Measurements from ENCODE around the gene RAB4A.

The RAB4A gene

DNA sequence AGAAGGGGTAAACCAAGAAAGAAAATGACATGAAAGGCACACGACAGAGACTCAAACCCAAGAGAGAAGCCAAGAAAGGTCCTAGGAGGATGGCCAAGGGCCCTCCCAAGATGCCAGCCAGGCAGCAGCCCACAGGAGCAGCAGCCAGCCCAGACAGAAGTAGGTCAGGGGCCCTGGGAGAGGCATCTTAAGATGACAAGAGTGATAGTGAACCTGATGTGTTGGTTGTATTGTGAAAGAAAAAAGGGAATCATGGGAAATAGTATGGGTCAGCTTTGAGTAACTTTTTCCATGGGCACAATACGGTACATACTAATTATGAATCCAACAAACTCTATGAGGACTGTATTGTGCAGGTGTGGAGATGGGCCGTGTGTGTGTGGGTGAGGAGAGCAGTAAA lies 68.6 kb downstream of the RAB4A start:
- Histone ChIP-seq H3K4me2 (ENCODE audit: insufficient read depth, low read length, poor library complexity, severe bottlenecking) (no peak overlapping the region), H3K18ac (ENCODE audit: low read length) (no peak overlapping the region), H2BK120ac (ENCODE audit: low read depth, low read length) (no peak overlapping the region), H3K9ac (ENCODE audit: low read depth, low read length, poor library complexity) (no peak overlapping the region), H3K14ac (ENCODE audit: low read length) (no peak overlapping the region), H3K27ac (replicated peaks; ENCODE audit: low read length) (no peak overlapping the region), H2AFZ (ENCODE audit: low read length) (no peak overlapping the region), H3K27me3 (ENCODE audit: control insufficient read depth in 3 of 3, insufficient read depth in 3 of 3, low read depth in 1 of 3, low read length in 3 of 3) (peaks cover 0 to 4% (median 0%) of the 10 kb centered on the region in 3 experiments), H3K36me3 (replicated peaks in 1 of 2; ENCODE audit: control insufficient read depth in 2 of 2, insufficient read depth in 2 of 2, low read length in 2 of 2) (peaks cover 0 to 19% of the 10 kb centered on the region in 2 donors), H3K79me1 (ENCODE audit: low read depth, low read length) (peaks cover 4% of the 10 kb centered on the region), H4K91ac (ENCODE audit: low read depth, low read length, poor library complexity) (no peak overlapping the region), H3K4me1 (ENCODE audit: control insufficient read depth in 2 of 2, insufficient read depth in 1 of 2, low read depth in 1 of 2, low read length in 2 of 2) (peaks cover 1 to 4% of the 10 kb centered on the region in 2 donors), H3K9me3 (replicated peaks in 1 of 2; ENCODE audit: control insufficient read depth in 2 of 2, insufficient read depth in 1 of 2, low read depth in 1 of 2, low read length in 2 of 2) (peaks cover 0 to 12% of the 10 kb centered on the region in 2 donors), H3K4ac (ENCODE audit: low read length) (no peak overlapping the region), H2BK5ac (ENCODE audit: low read length) (no peak overlapping the region), H2BK12ac (ENCODE audit: low read length) (no peak overlapping the region), H2AK5ac (ENCODE audit: low read depth, low read length) (no peak overlapping the region), H4K8ac (ENCODE audit: low read depth, low read length) (no peak overlapping the region), H2BK15ac (ENCODE audit: low read length) (no peak overlapping the region), H3K23ac (ENCODE audit: low read depth, low read length, poor library complexity) (no peak overlapping the region), H3K4me3 (ENCODE audit: low read length in 2 of 2) (no peak overlapping the region)
- no peak for DNase-seq (ENCODE audit: low spot score)
- WGBS, 2 donors (ENCODE audit: extremely low coverage in 2 of 2, insufficient read length in 2 of 2, insufficient replicate concordance in 1 of 2) = no CpG with 5 or more reads among the region's 3 CpGs

DNA sequence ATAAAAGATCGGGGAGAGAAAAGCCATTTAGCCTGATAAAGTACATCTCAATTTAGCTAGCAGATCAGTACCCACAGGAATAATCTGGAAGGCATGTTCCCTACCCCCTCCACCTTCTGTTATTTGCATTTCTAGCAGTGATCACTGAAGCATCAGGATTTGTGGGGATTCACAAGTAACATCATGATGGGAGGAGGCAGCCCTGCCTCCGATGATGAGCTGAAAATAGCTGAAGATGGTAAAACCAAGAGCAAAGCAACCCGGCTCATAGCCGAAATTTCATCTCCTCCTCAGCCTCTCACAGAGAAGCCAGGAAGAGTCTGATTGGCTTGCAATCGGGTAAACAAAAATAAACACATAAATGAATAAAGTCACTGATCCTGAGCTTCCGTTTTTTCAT lies 69.6 kb downstream of the RAB4A start:
- Histone ChIP-seq H3K4me3 (ENCODE audit: low read length in 2 of 2) (peak overlapping the region in 1 of 2 donors; percentile 13), H4K8ac (ENCODE audit: low read depth, low read length) (no peak overlapping the region), H3K36me3 (replicated peaks in 1 of 2; ENCODE audit: control insufficient read depth in 2 of 2, insufficient read depth in 2 of 2, low read length in 2 of 2) (peaks cover 0 to 10% of the 10 kb centered on the region in 2 donors), H3K14ac (ENCODE audit: low read length) (no peak overlapping the region), H2AK5ac (ENCODE audit: low read depth, low read length) (no peak overlapping the region), H2BK12ac (ENCODE audit: low read length) (no peak overlapping the region), H3K27ac (replicated peaks; ENCODE audit: low read length) (no peak overlapping the region), H2BK5ac (ENCODE audit: low read length) (no peak overlapping the region), H3K18ac (ENCODE audit: low read length) (no peak overlapping the region), H3K23ac (ENCODE audit: low read depth, low read length, poor library complexity) (no peak overlapping the region), H3K79me1 (ENCODE audit: low read depth, low read length) (peaks cover 4% of the 10 kb centered on the region), H2BK120ac (ENCODE audit: low read depth, low read length) (no peak overlapping the region), H3K4me2 (ENCODE audit: insufficient read depth, low read length, poor library complexity, severe bottlenecking) (no peak overlapping the region), H3K9ac (ENCODE audit: low read depth, low read length, poor library complexity) (no peak overlapping the region), H2AFZ (ENCODE audit: low read length) (no peak overlapping the region), H2BK15ac (ENCODE audit: low read length) (no peak overlapping the region), H3K4ac (ENCODE audit: low read length) (no peak overlapping the region), H4K91ac (ENCODE audit: low read depth, low read length, poor library complexity) (no peak overlapping the region), H3K4me1 (ENCODE audit: control insufficient read depth in 2 of 2, insufficient read depth in 1 of 2, low read depth in 1 of 2, low read length in 2 of 2) (peaks cover 1 to 4% of the 10 kb centered on the region in 2 donors), H3K27me3 (ENCODE audit: control insufficient read depth in 3 of 3, insufficient read depth in 3 of 3, low read depth in 1 of 3, low read length in 3 of 3) (peaks cover 0 to 5% (median 0%) of the 10 kb centered on the region in 3 experiments), H3K9me3 (replicated peaks in 1 of 2; ENCODE audit: control insufficient read depth in 2 of 2, insufficient read depth in 1 of 2, low read depth in 1 of 2, low read length in 2 of 2) (peaks cover 0 to 8% of the 10 kb centered on the region in 2 donors)
- no peak for DNase-seq (ENCODE audit: low spot score)
- no CpG with 5 or more reads among the region's 6 CpGs for WGBS, 2 donors (ENCODE audit: extremely low coverage in 2 of 2, insufficient read length in 2 of 2, insufficient replicate concordance in 1 of 2)

DNA sequence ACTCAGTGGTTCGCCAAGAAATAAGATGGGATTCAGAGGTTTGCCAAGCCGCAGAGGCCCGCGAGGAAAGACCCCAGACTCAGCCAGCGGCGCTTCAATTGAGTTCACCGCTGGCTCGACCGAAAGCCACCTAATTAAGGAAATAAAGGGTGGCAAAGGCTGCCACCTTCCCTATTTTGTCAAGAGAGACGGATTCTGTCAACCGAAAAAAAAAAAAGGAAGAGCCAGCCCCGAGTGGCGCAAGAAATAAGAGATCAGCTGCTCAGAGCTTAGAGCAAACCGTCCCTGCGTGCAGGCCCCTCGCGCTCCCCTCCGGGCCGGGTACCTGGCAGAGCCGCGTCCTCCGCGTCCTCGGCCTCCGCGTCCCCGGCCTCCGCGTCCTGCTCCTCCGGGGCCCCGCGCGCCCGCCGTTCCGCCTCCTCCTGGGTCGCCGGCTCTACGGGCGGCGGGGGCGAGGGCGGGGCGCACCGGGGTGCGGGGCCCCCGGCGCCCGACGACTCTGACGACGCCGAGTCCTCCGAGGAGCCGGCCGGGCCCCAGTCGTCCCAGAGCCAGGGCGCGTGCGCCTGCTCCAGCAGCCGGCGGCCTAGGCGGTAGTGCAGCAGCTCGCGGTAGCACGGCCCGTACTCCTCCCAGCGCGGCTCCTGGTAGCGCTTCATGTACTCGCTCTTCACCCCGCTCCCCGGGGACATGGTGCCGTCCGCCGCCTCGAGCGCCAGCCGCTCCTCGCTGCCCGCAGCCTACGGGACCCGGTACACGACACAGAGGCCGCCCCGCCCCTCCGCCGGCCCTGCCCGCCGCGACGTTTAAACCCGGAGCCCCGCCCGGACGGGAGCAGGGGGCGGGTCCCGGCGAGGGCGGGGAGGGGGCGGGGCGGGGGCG lies 71.1 kb downstream of the RAB4A start:
- DNase-seq (ENCODE audit: low spot score) = peak; percentile 89
- Histone ChIP-seq H3K27ac (replicated peaks; ENCODE audit: low read length) (peak overlapping the region; percentile 94), H3K4me3 (ENCODE audit: low read length in 2 of 2) (peak overlapping the region; percentile 81 to 99)

More for the DNA sequence above, 71.1 kb downstream of the RAB4A start:
- H3K79me1 ChIP-seq (ENCODE audit: low read depth, low read length) = peaks cover 4% of the 10 kb centered on the region
- H3K36me3 ChIP-seq (replicated peaks in 1 of 2; ENCODE audit: control insufficient read depth in 2 of 2, insufficient read depth in 2 of 2, low read length in 2 of 2) = peaks cover 0 to 4% of the 10 kb centered on the region in 2 donors
- H2AFZ ChIP-seq (ENCODE audit: low read length) = peak overlapping the region; percentile 98
- peak overlapping the region; percentile 96 for H3K9ac ChIP-seq (ENCODE audit: low read depth, low read length, poor library complexity)
- no peak overlapping the region for H4K8ac ChIP-seq (ENCODE audit: low read depth, low read length)
- peak overlapping the region; percentile 98 for H3K18ac ChIP-seq (ENCODE audit: low read length)
- no peak overlapping the region for H4K91ac ChIP-seq (ENCODE audit: low read depth, low read length, poor library complexity)
- H3K4me1 ChIP-seq (ENCODE audit: control insufficient read depth in 2 of 2, insufficient read depth in 1 of 2, low read depth in 1 of 2, low read length in 2 of 2) = peaks cover 1 to 4% of the 10 kb centered on the region in 2 donors
- H2BK15ac ChIP-seq (ENCODE audit: low read length) = no peak overlapping the region
- H2BK12ac ChIP-seq (ENCODE audit: low read length) = no peak overlapping the region
- peak overlapping the region; percentile 83 for H3K4me2 ChIP-seq (ENCODE audit: insufficient read depth, low read length, poor library complexity, severe bottlenecking)
- H2BK120ac ChIP-seq (ENCODE audit: low read depth, low read length) = no peak overlapping the region
- H2AK5ac ChIP-seq (ENCODE audit: low read depth, low read length) = no peak overlapping the region
- peaks cover 0 to 5% (median 0%) of the 10 kb centered on the region in 3 experiments for H3K27me3 ChIP-seq (ENCODE audit: control insufficient read depth in 3 of 3, insufficient read depth in 3 of 3, low read depth in 1 of 3, low read length in 3 of 3)
- WGBS, 2 donors (ENCODE audit: extremely low coverage in 2 of 2, insufficient read length in 2 of 2, insufficient replicate concordance in 1 of 2) = no CpG with 5 or more reads among the region's 103 CpGs
- H3K4ac ChIP-seq (ENCODE audit: low read length) = no peak overlapping the region
- H3K14ac ChIP-seq (ENCODE audit: low read length) = peak overlapping the region; percentile 78
- peak overlapping the region; percentile 95 for H3K23ac ChIP-seq (ENCODE audit: low read depth, low read length, poor library complexity)
- peak overlapping the region; percentile 36 for H2BK5ac ChIP-seq (ENCODE audit: low read length)
- peaks cover 0 to 6% of the 10 kb centered on the region in 2 donors for H3K9me3 ChIP-seq (replicated peaks in 1 of 2; ENCODE audit: control insufficient read depth in 2 of 2, insufficient read depth in 1 of 2, low read depth in 1 of 2, low read length in 2 of 2)
